SJSA1 (cell line): ENCODE measurements around the gene PFAS. TPM values are rescaled to one million over a fixed set of nuclear protein-coding genes. Genes with fewer than 3 reads are reported as not detected.

Experiments used
- DNase-seq, 2 experiments: peaks; one replicate each; pipeline ENCODE4 v3.0.0-alpha.2; 2015 to 2020; ENCODE audit warnings: low spot score in 2 of 2, low read depth in 1 of 2
- H3K27ac ChIP-seq: fragments of 250-450 bp; sonication (Bioruptor Pico); 2 replicates; pipeline ENCODE4 v1.5.1; 2020; ENCODE audit warnings: mild to moderate bottlenecking, moderate library complexity
- H3K27me3 ChIP-seq: fragments of 250-450 bp; sonication (Bioruptor Pico); replicated peaks from 2 replicates; pipeline ENCODE4 v1.5.1; 2020; ENCODE audit warnings: mild to moderate bottlenecking, moderate library complexity
- H3K36me3 ChIP-seq: fragments of 250-450 bp; sonication (Bioruptor Pico); 2 replicates; pipeline ENCODE4 v1.5.1; 2020; ENCODE audit warnings: mild to moderate bottlenecking
- H3K4me1 ChIP-seq: fragments of 250-450 bp; sonication (Bioruptor Pico); replicated peaks from 2 replicates; pipeline ENCODE4 v1.6.1; 2021; ENCODE audit warnings: mild to moderate bottlenecking
- H3K4me3 ChIP-seq: fragments of 250-450 bp; sonication (Bioruptor Pico); 2 replicates; pipeline ENCODE4 v1.5.1; 2020; ENCODE audit warnings: mild to moderate bottlenecking
- H3K9me3 ChIP-seq: fragments of 250-450 bp; sonication (Bioruptor Pico); replicated peaks from 2 replicates; pipeline ENCODE4 v1.5.1; 2020; ENCODE audit warnings: mild to moderate bottlenecking
- total RNA-seq: library from RNA; depleted of rRNA; stranded (reverse); fragments of >200 nt; shearing (Covaris generic); gene quantifications from 2 replicates; pipeline ENCODE4 v1.2.3, GENCODE V29; 2014

The PFAS gene
- total RNA-seq, 1 experiment from 2014 or later: 29.3 TPM

- Histone ChIP-seq H3K4me1 (peaks cover 17% of the 10 kb centered on the region), H3K36me3 (0 out of 2 replicates have a peak, but pooled peaks cover under 1% of the 10 kb centered on the region), H3K27ac (peak overlapping the region; percentile 12; the same call in 1 of the 2 replicates), H3K4me3 (peak overlapping the region; percentile 49), H3K9me3 (no peaks in the 10 kb centered on the region), H3K27me3 (no peaks in the 10 kb centered on the region)
- DNase-seq: no peak
These were observed 26.8 kb upstream of the PFAS start for GRCh38 chr17:8222380-8222629.

GRCh38 chr17:8222630-8223355 lies 26.3 kb upstream of the PFAS start:
- DNase-seq: peak; percentile 95 to 97
- Histone ChIP-seq H3K4me1 (peaks cover 18% of the 10 kb centered on the region), H3K27ac (peak overlapping the region; percentile 54), H3K36me3 (peaks cover 5% of the 10 kb centered on the region; the same call in 1 of the 2 replicates), H3K4me3 (peak overlapping the region; percentile 49), H3K27me3 (no peaks in the 10 kb centered on the region), H3K9me3 (no peaks in the 10 kb centered on the region)

GRCh38 chr17:8223356-8224126 lies 25.5 kb upstream of the PFAS start:
- peak in 1 of 2 experiments; percentile 70 for DNase-seq
- Histone ChIP-seq H3K4me3 (peak overlapping the region; percentile 49), H3K27ac (peak overlapping the region; percentile 54), H3K4me1 (peaks cover 18% of the 10 kb centered on the region), H3K9me3 (no peaks in the 10 kb centered on the region), H3K36me3 (peaks cover 6% of the 10 kb centered on the region; the same call in 1 of the 2 replicates), H3K27me3 (no peaks in the 10 kb centered on the region)

DNA sequence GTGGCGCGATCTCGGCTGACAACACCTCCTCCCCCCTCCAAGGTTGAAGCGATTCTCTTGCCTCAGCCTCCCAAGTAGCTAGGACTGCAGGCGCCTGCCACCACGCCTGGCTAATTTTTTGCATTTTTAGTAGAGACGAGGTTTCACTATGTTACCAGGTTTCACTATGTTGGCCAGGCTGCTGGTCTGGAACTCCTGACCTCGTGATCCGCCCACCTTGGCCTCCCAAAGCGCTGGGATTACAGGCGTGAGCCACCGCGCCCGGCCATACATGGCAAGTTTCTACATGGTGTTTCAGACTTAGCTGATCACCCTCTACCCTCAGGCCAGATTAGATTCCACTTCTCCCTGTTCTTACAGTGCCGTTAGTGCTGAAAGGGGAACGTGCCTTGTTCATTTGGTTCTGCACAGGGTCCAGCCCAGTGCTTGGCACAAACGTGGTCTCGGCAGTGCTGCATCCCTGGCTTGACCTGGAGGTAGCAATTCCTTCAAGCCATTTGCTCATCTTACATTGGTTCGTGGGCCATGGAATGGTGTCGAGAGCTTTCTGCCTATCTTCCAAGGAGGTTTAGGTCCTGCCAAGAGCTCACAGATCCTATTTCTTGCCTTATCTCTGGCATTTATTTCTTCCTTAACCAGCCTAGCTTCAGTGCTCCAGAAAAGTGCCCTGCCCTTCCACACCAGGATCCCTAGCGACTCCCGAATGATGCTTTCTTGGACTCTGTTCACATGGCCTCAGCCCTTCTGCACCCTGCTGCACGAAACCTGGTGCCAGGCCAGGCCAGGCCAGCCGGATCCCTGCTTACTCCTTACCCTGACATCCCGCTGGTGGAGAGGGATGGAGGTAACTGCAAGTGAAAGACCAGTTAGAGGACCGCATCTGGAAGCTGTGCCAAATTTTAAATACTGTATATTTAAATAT lies 23.9 kb upstream of the PFAS start:
- DNase-seq: no peak
- Histone ChIP-seq H3K36me3 (peaks cover 6% of the 10 kb centered on the region; the same call in 1 of the 2 replicates), H3K4me1 (peaks cover 15% of the 10 kb centered on the region), H3K27me3 (no peaks in the 10 kb centered on the region), H3K27ac (no peak overlapping the region), H3K9me3 (no peaks in the 10 kb centered on the region), H3K4me3 (no peak overlapping the region)

GRCh38 chr17:8225813-8226535 lies 23.1 kb upstream of the PFAS start:
- Histone ChIP-seq H3K4me1 (peaks cover 14% of the 10 kb centered on the region), H3K36me3 (peaks cover 6% of the 10 kb centered on the region; the same call in 1 of the 2 replicates), H3K27me3 (no peaks in the 10 kb centered on the region), H3K4me3 (peak overlapping the region; percentile 36), H3K27ac (peak overlapping the region; percentile 58), H3K9me3 (no peaks in the 10 kb centered on the region)
- DNase-seq: peak in 1 of 2 experiments; percentile 86

GRCh38 chr17:8226536-8227237 lies 22.4 kb upstream of the PFAS start:
- Histone ChIP-seq H3K4me3 (peak overlapping the region; percentile 36), H3K9me3 (no peaks in the 10 kb centered on the region), H3K36me3 (peaks cover 8% of the 10 kb centered on the region; the same call in 1 of the 2 replicates), H3K27me3 (no peaks in the 10 kb centered on the region), H3K4me1 (peaks cover 14% of the 10 kb centered on the region), H3K27ac (peak overlapping the region; percentile 58)
- DNase-seq: peak; percentile 82 to 97

DNA sequence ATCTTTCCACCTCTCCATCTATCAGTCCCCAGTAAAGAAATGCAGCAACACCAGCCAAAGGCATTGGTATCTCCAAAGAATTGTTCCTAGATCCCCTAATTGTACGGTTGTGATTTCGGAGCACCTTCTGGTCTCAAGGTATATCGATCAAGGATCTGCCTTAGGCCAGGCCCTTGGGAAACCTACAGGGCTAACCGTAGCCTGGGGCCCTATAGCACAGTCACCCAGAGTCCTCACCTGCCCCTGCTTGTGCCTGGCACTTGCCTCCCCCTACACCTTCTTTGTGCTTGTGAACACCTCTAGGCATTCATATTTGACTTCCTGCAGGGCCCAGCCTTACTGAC lies 21.9 kb upstream of the PFAS start:
- no peak for DNase-seq
- peak overlapping the region; percentile 36 for H3K4me3 ChIP-seq
- H3K27ac ChIP-seq: no peak overlapping the region
- H3K27me3 ChIP-seq: no peaks in the 10 kb centered on the region
- peaks cover 10% of the 10 kb centered on the region for H3K36me3 ChIP-seq
- no peaks in the 10 kb centered on the region for H3K9me3 ChIP-seq
- H3K4me1 ChIP-seq: peaks cover 14% of the 10 kb centered on the region

GRCh38 chr17:8231701-8232100 lies 17.4 kb upstream of the PFAS start:
- no peaks in the 10 kb centered on the region for H3K27me3 ChIP-seq
- no peak overlapping the region for H3K27ac ChIP-seq
- peaks cover 5% of the 10 kb centered on the region for H3K4me1 ChIP-seq
- peaks cover 10% of the 10 kb centered on the region for H3K36me3 ChIP-seq
- no peak for DNase-seq
- H3K4me3 ChIP-seq: no peak overlapping the region
- no peaks in the 10 kb centered on the region for H3K9me3 ChIP-seq

GRCh38 chr17:8234361-8235270 lies 14.5 kb upstream of the PFAS start:
- no peak for DNase-seq

DNA sequence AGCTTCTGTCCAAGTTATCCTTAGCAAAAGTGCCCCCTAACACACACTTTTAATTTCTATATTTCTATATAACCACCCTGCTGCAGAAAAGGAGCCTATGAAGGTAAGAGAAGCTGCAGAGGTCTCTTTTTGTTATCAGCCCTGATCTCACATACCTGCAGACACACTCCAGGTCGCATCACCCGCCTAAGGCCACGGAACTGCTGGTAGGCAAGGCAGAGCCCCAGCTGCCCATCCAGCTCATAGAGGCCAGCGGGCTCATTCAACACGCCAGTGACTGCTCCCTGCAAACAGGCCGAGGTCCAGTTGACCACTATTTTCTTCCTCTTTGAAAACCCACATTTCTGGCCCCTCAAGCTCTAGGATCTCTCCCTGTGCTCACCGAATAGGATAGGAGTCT lies 13.4 kb upstream of the PFAS start:
- Histone ChIP-seq H3K27me3 (no peaks in the 10 kb centered on the region), H3K27ac (no peak overlapping the region), H3K4me1 (no peaks in the 10 kb centered on the region), H3K4me3 (no peak overlapping the region), H3K9me3 (no peaks in the 10 kb centered on the region), H3K36me3 (peaks cover 5% of the 10 kb centered on the region)
- no peak for DNase-seq

More at GRCh38 chr17:8234361-8235270, 14.5 kb upstream of the PFAS start:
- Histone ChIP-seq H3K36me3 (peaks cover 5% of the 10 kb centered on the region), H3K27me3 (no peaks in the 10 kb centered on the region), H3K4me1 (no peaks in the 10 kb centered on the region), H3K9me3 (no peaks in the 10 kb centered on the region), H3K4me3 (no peak overlapping the region), H3K27ac (no peak overlapping the region)

- no peaks in the 10 kb centered on the region for H3K9me3 ChIP-seq
These were observed 11.9 kb upstream of the PFAS start for GRCh38 chr17:8237175-8237574.

DNA sequence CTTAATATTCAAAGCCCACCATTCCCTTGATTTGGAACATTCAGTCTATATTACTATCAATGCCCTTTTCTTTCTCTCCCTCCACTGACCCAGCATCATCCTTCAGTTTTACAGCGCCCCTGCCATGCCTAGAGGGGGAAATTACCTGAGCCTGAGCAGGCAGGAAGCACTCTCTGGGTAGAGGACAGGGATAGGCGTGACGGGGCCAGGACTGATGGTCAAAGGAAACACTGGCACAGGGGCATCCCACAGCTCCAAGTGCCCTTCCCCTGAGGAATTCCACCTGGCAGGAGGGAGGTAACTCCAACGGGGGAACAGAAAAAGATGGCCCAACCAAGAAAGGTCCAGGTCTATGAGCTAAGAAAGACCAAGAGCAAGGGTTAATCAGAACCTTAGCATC lies 11.2 kb upstream of the PFAS start:
- Histone ChIP-seq H3K4me3 (no peak overlapping the region), H3K27ac (no peak overlapping the region), H3K9me3 (no peaks in the 10 kb centered on the region), H3K36me3 (no peaks in the 10 kb centered on the region), H3K4me1 (no peaks in the 10 kb centered on the region), H3K27me3 (no peaks in the 10 kb centered on the region)
- no peak for DNase-seq

More at GRCh38 chr17:8237175-8237574, 11.9 kb upstream of the PFAS start:
- Histone ChIP-seq H3K27ac (no peak overlapping the region), H3K4me1 (no peaks in the 10 kb centered on the region), H3K4me3 (no peak overlapping the region), H3K36me3 (no peaks in the 10 kb centered on the region), H3K27me3 (no peaks in the 10 kb centered on the region)
- no peak for DNase-seq
